H1 (cell line): Measurements from ENCODE around the gene TRMT61A. TPM values are rescaled to one million over a fixed set of nuclear protein-coding genes. Genes with fewer than 3 reads are reported as not detected.

Experiments used
- GTF2F1 ChIP-seq: IDR thresholded peaks from 2 replicates; pipeline ENCODE4 v1.6.1; 2012; ENCODE audit warnings: low read depth, low read length, improper control_type of control experiment, borderline replicate concordance
- RAD21 ChIP-seq, 2 experiments: IDR thresholded peaks in 1 of 2; conservative IDR thresholded peaks in 1 of 2; 2 replicates each; pipeline ENCODE4 v1.6.1; 2011; ENCODE audit warnings: low read depth in 2 of 2, low read length in 2 of 2, improper control_type of control experiment in 1 of 2, inconsistent platforms in 1 of 2, mild to moderate bottlenecking in 1 of 2, moderate library complexity in 1 of 2
- SP2 ChIP-seq: IDR thresholded peaks from 2 replicates; pipeline ENCODE4 v1.6.1; 2012; ENCODE audit warnings: mild to moderate bottlenecking, low read length, inconsistent platforms
- polyA plus RNA-seq, 7 experiments: library from polyadenylated mRNA; depleted of rRNA in 3 of 7; stranded (reverse) in 5 of 7; unstranded in 2 of 7; fragments of >200 nt in 5 of 7; fragments of 200-250 nt in 2 of 7; gene quantifications; 1 replicate in 5 of 7; 2 replicates in 1 of 7; 4 replicates in 1 of 7; pipeline versions ENCODE4 v1.2.1 to v1.2.3, GENCODE V29; 2011 to 2013; ENCODE audit warnings: missing spikeins in 2 of 7, mixed read lengths in 2 of 7
- total RNA-seq: library from RNA; stranded (reverse); fragmentation: NEBNext Ultra II Directional; extraction: Animal tissue kit (Norgen Biotek cat#: 25700); gene quantifications from 2 replicates; pipeline ENCODE4 v1.2.1, GENCODE V29; 2021

The TRMT61A gene
- total and polyA plus RNA-seq, 2 of the 8 experiments (the other 6 are each of a cell fraction or from before 2014, with no cell fraction given) = 15.8 to 19.0 TPM

GRCh38 chr14:103533137-103533998, 4.4 kb downstream of the TRMT61A start (continued):
- no peak for TF ChIP-seq GTF2F1
- no peak for TF ChIP-seq SP2
- no peak for TF ChIP-seq RAD21 (IDR thresholded peaks at IDR 0.05 in 1 of 2, conservative IDR thresholded peaks at IDR 0.05 in 1 of 2; ENCODE audit: low read depth in 2 of 2, low read length in 2 of 2)
